DMS53 (cell line): ENCODE data around the gene HOTAIR.

Source experiments
- DNase-seq: peaks from one replicate; lab custom pipeline; 2025; lab: John Stamatoyannopoulos, UW

Gene HOTAIR

DNA sequence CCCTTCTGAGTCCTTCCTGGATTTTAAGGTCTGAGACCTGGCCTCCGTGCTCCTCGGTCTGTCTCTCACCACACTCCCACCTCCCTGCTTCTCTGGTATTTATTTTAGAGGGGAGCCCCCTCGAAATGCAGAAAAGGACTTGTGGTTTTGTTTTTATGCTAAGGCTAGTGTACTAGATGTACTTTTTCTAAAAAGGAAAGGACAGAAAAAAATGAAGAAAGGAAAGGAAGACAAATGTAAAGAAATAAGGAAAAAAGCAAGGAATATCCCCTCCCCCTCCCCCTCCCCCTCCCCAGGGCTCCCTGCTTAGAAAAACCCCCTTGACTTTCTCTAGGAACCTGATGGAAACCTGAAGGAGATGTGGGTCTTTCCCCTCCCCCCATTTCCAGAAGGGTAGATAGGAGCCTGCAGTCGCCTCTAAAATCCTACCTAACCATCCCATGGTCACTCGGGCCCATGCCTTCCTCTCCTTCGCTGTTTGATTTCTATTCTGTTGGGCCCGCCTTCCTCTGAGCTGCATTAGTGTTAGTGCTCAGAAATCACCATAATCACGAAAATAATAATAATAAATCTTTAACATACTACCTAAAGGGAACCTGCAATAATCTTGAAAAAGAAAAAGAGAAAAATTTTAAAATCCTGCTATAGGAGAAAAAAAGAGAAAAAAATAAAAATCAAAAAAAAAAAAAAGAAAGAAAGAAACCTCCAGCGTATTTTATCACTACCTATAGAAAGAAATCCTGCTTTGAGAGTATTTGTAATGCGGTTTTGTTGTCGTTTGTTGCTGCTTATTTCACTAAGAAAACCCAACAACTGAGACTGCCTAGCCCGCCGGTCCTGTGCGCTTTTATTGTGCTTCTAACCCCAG lies 37.1 kb upstream of the HOTAIR start:
- no peak for DNase-seq

DNA sequence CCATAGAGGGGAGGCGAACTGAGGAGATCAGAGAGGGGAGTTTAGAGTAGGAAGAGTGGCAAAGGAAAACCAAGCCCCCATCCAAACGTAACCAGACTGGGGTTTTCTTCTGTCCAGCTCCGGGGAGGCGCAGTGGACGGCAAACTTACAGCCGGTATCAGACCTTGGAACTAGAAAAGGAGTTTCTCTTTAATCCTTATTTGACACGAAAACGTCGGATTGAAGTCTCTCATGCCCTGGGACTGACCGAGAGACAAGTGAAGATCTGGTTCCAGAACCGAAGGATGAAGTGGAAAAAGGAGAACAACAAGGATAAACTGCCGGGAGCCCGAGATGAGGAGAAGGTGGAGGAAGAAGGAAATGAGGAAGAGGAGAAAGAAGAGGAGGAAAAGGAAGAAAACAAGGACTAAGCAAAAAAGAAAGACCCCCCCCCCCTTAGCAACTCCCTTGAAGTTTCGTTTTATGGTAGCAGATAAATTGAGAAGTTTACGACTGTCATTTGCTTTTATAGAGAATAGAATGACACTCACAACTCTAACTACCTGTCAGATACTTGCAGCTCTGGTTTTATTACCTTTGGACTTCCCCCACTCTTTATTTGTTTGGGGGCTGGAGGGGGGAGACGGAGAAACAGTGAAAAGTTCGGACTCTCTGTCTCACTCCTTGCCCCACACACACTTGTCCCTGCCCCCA lies 36.4 kb upstream of the HOTAIR start:
- no peak for DNase-seq

DNA sequence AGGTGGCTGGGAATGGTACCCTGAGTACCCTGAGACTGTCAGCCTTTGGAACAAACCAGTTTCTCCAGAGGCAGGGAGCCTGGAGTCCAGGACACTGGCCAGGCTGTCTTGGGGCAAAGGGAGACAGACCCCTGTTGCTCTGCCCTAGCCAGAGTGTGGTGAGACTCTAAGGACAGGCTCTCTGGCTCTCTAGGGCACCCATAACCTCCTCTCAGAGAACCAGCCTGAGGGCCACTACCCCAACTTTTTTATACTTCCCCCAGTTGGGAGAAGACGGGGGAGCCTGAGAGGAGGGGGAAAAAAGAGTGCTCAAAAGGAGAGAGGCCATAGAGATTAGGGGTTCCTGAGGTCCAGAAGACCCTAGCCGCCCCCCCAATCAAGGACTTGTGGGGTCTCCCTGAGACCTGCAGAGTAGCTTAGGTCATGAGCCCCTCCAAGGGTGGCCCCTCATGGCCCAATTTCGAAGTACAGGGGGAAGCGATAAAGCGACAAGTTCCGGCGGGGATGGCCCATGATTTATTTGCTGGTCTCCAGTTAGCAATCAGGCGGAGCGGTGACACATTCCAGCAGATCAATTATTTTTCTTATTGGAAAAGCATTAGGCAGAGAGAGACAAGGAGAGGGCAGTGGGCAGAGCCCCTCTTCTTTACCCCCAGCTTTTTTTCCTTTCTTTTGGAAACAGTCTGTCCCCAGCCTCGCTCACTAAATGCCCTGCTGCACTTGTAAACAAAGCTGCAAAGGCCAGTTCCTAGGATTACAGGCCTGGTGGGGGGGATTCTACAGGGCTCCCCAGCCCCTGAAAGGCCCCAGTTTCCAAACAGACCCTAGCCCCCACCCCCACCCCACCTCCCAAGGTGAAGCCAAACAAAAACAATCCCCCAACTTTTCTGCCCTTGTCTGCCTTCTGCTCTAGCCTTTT lies 35.6 kb upstream of the HOTAIR start:
- DNase-seq, result no peak

DNA sequence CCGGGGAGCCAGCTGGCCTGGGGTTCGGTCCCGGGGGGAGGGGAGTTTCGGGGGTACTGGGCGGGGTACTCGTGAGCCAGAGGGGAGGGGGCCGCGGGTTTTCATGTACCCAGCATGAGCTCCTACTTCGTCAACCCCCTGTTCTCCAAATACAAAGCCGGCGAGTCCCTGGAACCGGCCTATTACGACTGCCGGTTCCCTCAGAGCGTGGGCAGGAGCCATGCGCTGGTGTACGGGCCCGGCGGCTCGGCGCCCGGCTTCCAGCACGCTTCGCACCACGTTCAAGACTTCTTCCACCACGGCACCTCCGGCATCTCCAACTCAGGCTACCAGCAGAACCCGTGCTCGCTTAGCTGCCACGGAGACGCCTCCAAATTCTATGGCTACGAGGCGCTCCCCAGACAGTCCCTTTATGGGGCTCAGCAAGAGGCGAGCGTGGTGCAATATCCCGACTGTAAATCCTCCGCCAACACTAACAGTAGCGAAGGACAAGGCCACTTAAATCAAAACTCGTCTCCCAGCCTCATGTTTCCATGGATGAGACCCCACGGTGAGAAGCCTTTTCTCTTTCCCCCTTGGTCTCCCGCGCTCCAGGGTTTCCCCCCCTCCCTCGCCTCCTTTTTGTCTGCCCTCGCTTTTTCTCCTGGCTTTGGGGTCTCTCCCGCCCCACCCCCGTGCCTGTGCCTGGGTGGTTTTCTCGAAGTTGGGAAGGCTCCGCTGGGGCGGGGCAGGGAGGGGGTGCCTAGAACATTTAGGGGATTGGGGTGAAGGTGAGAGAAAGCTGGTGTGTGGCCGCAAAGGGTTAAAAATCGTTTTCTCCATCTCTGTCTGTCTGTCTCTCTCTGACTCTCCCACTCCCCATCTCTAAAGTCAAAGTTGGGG lies 34.7 kb upstream of the HOTAIR start:
- DNase-seq, result peak; percentile 33

DNA sequence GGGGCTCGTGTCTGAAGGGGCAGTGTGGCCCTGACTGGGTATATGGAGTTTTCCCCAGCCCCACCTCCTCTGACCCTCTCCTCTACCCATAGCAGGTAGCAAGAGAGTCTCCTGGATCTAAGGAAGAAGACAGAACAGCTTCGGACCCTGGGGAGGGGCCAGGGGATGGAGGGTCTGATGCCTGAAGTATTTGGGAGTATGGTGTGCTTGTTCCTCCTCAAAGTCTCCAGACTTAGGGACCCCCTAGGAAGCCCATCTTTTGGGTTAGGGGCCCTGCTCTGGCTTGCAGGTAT lies 33.5 kb upstream of the HOTAIR start:
- DNase-seq, result no peak

DNA sequence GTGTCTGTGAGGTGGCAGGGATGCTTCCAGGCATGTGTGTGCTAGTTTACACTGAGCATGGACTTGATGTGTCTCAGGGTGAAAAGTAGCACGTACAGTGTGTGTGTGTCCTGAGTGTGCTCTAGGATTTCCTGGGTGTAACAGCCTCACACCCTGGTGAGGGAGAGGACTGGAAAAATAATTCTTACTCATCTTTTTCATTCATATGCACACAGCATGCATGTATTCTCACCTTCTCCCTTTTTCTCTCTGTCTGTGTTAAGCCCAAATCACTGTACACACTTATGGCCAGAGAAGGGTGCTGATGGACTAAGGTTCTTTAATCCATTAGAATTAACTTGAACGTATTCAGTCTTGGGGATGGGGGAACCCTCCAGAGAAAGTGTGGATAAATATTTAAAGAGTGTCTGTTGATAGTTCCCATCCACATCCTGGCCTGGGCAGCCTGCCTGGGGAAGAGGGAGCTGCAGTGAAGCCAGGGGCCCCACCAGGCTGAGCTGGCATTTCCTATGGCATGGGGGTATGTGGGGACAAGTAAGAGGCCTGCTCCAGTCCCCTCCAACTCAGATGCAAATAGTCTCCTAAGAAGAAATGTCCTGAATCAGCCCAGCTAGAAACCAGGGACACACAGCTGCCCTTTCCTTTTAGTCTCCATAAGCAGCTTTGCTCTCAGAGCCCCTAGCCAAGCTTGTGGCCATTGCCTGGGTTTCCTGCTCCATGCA lies 32.9 kb upstream of the HOTAIR start:
- DNase-seq, result no peak

DNA sequence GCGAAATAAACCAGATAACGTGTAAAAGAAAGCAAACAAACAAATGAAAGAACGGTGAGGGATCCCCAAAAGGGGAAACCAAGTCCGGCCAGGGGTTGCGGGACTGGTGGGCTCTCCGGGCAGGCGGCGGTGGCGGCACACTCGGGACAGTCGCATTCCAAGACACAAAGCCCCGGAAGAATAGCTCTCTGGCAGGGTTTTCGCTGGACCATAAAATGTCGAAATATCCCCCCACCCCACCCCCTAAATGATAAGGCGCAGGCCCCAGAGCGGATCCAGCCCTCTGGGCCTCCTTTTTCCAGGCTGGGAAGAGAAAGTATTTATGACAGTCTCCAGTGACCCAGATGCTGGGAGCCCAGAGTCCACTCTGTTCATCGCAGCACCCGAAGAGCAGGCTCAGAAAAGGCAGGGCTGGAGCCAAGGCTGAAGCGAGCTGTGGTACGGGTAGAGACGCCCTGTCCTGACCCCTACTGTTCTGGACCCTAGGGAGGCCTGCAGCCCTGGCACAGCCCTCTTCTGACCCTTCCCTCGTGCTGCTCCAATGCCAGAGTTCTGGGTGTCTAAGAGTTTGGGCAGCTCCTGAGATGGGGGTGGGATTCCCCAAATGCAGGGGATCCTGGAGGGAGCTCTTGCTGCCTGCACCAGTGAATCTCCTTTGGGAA lies 31.9 kb upstream of the HOTAIR start:
- DNase-seq, result no peak

DNA sequence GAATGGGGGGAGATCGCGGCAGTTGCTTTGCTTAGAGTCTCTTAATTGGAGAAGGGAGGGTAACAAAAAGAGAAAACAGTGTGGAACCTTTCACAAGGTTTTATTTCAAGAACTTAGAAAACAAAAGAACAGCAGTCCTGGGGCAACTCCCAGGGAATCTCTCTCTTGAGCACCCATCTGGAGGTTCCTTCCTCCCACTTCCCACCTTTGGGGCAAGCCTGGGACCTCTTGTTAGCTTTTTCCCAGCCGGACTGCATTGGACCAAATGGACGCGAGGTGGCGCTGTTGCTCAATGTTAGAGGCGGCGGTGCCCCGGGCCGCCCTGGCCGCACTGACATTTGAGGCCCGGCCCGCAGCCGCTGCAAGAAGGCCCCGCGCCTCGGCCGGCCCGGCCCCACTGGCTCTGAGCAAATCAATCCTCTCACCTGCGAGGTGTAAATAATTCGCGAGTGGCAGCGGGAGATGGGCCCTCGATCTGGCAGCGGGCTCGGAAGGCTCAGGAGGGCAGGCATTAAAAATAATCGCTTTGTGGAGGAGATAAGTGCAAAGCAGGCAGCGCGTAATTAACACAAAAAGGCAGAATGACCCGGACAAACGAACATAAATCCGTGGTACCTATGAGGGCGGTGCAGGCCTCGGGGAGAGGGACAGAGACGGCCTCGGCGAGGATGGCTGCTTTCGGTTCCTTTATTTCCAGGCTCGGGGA lies 31.3 kb upstream of the HOTAIR start:
- DNase-seq, result peak; percentile 85

DNA sequence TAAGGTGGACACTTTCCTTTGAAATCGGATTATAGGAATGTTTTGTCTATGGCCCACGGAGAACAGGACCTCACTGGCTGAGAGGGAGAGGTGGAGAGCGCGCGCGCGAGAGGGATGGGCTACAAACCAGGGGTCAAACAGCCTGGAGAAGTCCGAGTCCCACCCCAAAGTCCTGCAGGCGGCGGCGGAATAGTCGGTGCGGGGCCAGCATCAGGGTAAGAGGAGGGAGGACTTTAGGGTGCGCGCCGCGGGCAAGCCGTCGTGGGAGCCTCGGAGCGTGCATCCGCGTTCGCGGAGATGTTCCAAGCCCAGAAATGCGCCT lies 30.7 kb upstream of the HOTAIR start:
- no peak for DNase-seq

DNA sequence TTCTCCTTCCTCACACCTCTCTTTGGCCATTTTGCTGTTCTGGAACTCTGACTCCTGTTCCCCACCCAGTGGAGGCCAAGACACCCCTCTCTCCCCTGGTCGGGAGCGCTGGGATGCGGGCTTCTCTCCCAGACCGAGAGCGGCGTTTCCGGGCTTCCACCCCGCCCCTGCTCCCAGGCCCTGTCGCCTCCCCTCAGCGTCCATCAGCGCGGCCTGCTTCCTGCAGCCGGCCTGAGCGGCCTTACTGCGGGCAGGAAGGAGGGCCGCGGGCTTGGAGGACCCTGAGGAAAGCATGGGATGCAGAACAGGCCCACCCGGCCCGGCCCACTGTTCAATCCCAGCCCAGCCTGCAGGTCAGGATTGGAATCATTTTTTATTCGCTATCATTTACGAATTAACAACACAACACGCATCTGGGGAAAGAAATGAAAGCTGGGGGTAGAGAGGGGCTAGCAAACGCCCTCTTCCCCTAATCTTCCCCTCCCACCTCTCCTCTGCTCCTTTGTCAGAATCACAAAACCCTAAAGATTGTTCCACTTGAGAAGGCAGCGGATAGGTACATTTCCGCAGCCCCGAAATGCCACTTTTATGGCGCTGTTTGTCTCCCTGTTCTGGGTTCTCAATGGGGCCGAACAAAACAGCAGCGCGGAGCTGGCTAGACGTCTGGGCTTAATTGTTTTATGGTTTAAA lies 30.2 kb upstream of the HOTAIR start:
- DNase-seq, result peak; percentile 57

DNA sequence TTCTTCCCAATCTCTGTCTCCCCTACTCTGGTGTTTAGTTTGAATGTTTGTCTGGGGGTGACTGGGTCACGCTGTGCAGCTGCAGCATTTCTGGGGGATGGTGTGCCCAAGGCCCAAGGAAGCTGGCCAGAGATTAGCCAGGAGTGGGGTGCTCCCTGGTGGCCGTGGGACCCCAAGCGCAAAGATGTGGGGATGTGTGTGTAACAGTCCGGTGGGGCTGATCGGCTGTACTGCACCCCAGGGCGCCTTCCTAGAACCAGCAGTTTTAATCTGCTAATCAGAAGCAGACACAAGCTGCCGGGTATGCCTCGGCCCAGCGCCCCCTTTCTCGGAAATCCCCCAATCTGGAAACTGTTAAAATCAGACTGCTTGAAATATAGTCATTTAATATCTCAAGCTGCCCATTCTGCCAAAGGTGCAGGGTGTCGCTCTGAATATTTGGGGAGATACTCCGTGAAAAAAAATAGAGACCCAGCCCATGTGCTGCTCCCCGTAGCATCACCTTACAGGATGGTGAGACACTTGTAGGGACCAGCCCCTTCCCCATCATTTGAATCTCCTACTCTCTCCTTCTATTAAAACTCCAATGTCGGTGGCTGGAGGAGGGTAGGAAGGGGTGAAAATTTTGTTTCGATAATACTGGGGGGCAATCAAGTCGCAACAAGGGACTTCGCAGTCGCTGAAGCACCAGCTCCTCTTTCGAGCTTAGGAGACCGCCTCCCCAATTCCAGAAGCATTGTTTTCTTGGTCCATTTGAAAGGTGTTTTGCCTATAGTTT lies 29.5 kb upstream of the HOTAIR start:
- no peak for DNase-seq

DNA sequence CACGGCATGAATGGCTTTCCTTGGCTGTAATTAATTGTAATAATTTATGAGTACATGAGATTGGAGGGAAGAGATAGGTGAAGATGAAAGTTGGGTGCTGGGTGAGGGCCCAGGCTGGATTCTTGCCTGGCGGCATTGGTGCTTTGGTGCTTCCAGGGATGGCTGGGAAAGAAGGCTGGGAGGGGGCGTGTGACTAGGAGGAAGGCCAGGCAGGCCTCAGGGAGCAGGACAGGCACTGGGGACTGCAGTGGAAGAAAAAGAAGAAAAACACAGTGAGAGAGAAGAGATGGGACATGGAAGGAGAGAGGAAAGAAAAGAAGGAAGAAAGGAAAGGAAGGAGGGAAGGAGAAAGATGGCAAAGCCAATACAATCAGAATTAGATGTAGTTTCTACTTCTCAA lies 28.9 kb upstream of the HOTAIR start:
- DNase-seq, result no peak

DNA sequence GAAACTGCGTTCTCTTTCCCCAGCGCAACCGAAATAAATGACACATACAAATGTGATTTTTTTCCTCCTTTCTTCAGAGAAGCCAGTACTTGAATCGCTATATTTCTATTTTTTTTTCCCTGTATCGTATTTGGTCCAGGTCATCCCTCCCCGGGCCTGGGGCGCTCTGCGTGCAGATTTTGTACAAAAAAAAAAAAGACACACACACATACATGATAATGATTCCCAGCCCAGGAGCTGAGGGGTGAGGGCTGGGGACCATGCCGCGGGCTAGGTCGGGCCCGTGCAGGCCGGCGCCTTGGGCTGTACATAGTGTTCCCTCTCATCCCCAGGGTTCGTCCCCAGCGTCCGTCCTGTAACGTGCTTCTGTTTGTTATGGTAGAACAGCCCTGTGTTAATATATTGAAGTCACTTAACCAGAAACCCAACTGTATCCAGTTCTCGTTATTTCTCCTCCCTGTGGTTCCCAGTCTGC lies 28.2 kb upstream of the HOTAIR start:
- no peak for DNase-seq

DNA sequence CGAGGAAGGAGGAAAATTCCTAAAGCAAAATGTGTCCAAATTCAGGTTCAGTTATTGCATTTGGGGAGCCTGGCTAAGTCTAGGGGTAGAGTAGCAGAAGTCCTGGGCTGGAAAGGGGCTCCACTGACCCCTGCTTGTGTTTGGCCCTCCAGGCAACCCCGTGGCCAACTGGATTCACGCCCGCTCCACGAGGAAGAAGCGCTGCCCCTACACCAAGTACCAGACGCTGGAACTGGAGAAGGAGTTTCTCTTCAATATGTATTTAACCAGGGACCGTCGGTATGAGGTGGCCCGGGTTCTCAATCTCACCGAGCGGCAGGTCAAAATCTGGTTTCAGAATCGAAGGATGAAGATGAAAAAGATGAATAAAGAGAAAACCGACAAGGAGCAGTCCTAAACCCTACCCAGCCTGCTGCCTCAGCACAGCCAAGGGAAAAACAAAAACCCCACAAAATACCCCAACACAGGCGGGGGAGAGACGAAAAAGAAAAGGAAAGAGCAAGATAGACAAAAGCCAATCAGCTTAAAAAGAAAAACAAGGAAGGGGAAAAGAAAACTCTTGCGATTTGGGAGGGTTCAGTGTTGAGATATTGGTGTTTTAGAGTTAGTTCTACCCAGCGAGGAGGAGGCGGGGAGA lies 27.6 kb upstream of the HOTAIR start:
- DNase-seq, result no peak

DNA sequence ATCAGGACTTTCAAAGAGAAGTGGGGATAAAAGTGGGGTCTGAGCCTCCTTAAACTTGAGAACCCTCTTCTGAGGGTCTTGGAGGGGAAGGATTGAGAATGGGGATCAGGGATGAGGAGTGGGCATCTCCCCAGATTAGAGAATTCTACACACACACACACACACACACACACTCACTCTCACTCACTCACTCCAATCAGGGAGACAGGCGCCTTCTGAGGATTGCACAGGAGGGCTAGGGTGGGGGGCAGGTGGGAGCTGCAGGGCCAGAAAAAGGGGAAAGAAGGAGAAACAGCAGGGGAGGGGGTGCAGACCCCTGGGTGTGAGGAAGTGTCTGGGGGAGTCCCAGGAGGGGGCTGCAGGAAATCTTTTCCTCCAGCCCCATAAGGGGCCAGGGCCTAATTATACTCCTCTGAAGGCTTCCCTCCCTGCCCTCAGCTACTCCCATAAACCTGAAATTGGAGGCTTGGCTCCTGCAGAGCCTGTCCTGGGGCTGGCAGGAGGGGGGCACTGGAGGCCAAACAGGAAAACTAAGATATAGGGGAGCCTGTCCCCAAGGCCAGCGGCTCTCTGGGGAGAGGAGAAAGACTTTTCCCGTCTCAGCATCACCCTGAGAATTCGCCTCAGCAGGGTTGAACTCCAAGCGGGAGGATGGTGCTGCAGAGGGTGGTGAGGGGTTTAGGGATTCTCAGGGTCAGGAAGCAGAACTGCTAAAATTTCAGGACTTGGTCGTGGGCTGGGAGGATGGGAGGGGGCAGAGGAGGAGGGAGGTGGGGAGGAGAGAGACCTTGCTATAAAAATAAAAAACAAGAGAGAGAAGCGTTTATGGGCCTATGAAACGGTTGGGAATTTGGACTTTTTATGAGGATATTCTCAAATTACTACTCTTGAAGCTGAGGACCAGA lies 26.8 kb upstream of the HOTAIR start:
- no peak for DNase-seq

DNA sequence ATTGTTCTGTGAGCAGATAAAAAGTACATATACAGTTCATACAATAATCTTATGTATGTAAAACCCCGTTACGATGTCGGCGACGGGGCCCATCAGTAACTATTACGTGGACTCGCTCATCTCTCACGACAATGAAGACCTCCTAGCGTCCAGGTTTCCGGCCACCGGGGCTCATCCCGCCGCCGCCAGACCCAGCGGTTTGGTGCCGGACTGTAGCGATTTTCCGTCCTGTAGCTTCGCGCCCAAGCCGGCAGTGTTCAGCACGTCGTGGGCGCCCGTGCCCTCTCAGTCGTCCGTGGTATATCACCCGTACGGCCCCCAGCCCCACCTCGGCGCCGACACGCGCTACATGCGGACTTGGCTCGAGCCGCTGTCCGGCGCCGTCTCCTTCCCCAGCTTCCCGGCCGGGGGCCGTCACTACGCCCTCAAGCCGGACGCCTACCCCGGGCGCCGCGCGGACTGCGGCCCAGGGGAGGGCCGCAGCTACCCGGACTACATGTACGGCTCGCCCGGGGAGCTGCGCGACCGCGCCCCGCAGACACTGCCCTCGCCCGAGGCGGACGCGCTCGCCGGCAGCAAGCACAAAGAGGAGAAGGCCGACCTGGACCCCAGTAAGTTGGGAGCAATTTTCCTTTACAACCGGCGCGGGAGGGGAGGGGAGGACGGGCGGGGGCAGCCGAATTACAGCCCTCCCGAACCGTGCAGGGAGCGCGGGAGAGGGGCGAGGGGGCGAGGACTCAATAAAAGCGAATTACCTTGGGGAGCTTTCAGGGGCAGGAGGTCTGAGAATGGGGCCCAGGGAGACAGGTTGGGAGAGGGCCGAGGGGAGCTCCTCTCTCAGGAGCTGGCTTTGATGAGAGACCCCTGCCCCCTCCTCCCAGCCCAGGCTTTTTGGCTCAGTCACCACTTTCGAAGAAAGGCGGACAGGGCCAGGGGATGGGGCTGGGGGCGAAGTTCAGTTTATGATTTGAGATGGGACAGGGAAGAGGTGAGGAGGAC lies 25.7 kb upstream of the HOTAIR start, which contains the start of gene HOXC9:
Gene HOXC9, plus strand, starts transcription at position 46 of the 999 bp plus-strand sequence. Its CDS starts 28 bp downstream, at position 74.
- peak; percentile 35 for DNase-seq
